GM23338 (cell line): ENCODE results near the gene PPFIBP2. TPM values are rescaled to one million over a fixed set of nuclear protein-coding genes. Genes with fewer than 3 reads are reported as not detected.

ENCODE experiments used
- ATAC-seq: fragments of 200-7000 bp; cut with Tn5 transposase; 3 replicates; pipeline ENCODE4 v1.9.1; 2020
- DNase-seq: peaks from one replicate; pipeline ENCODE4 v3.0.0-alpha.2; 2015; ENCODE audit warnings: low spot score
- H2AFZ ChIP-seq: fragments of 200-600 bp; sonication (generic); 2 replicates; pipeline ENCODE4 v1.8.0; 2016; ENCODE audit warnings: antibody characterized with exemption, mild to moderate bottlenecking, moderate library complexity
- H3F3A ChIP-seq: fragments of 200-600 bp; sonication (generic); replicated peaks from 2 replicates; pipeline ENCODE4 v1.8.0; 2017; ENCODE audit warnings: antibody characterized with exemption, mixed run types, low read depth
- H3K27ac ChIP-seq: fragments of 200-600 bp; sonication (generic); 2 replicates; pipeline ENCODE4 v1.6.1; 2016; ENCODE audit warnings: low read depth
- H3K27me3 ChIP-seq: fragments of 200-600 bp; sonication (generic); 2 replicates; pipeline ENCODE4 v1.8.0; 2016; ENCODE audit warnings: mild to moderate bottlenecking, mixed run types, moderate library complexity; ENCODE audit not compliant: insufficient read depth
- H3K36me3 ChIP-seq: fragments of 200-600 bp; sonication (generic); 2 replicates; pipeline ENCODE4 v1.8.0; 2016; ENCODE audit warnings: mild to moderate bottlenecking; ENCODE audit not compliant: insufficient read depth
- H3K4me1 ChIP-seq: fragments of 200-600 bp; sonication (generic); 2 replicates; pipeline ENCODE4 v1.8.0; 2016; ENCODE audit warnings: mild to moderate bottlenecking, moderate library complexity; ENCODE audit not compliant: insufficient read depth
- H3K4me2 ChIP-seq: fragments of 200-600 bp; sonication (generic); 2 replicates; pipeline ENCODE4 v1.7.1; 2017; ENCODE audit warnings: mixed run types
- H3K4me3 ChIP-seq: fragments of 200-600 bp; sonication (generic); 2 replicates; pipeline ENCODE4 v1.6.1; 2016; ENCODE audit warnings: mixed run types
- H3K79me2 ChIP-seq: fragments of 200-600 bp; sonication (generic); replicated peaks from 2 replicates; pipeline ENCODE4 v1.8.0; 2017; ENCODE audit warnings: mild to moderate bottlenecking; ENCODE audit not compliant: insufficient read depth
- H3K9me2 ChIP-seq: fragments of 200-600 bp; sonication (generic); 2 replicates; pipeline ENCODE4 v1.8.0; 2017; ENCODE audit not compliant: insufficient read depth
- H4K20me1 ChIP-seq: fragments of 200-600 bp; sonication (generic); replicated peaks from 2 replicates; pipeline ENCODE4 v1.8.0; 2017; ENCODE audit warnings: mild to moderate bottlenecking; ENCODE audit not compliant: insufficient read depth
- H3K27ac Mint-ChIP-seq: 2 replicates; pipeline ENCODE4 v1.8.0; 2020; ENCODE audit warnings: inconsistent platforms, mild to moderate bottlenecking, moderate library complexity, mixed read lengths
- H3K27me3 Mint-ChIP-seq: 3 replicates; pipeline ENCODE4 v1.8.0; 2022; ENCODE audit warnings: low read depth, mild to moderate bottlenecking, moderate library complexity, mixed read lengths, inconsistent platforms; ENCODE audit not compliant: insufficient read depth, poor library complexity
- H3K36me3 Mint-ChIP-seq: 3 replicates; pipeline ENCODE4 v1.8.0; 2021; ENCODE audit warnings: low read depth, mild to moderate bottlenecking, inconsistent platforms, moderate library complexity, mixed read lengths
- H3K4me1 Mint-ChIP-seq: 3 replicates; pipeline ENCODE4 v1.8.0; 2020; ENCODE audit warnings: mild to moderate bottlenecking, inconsistent platforms, mixed read lengths
- H3K4me3 Mint-ChIP-seq: 3 replicates; pipeline ENCODE4 v1.8.0; 2021; ENCODE audit warnings: moderate library complexity, mild to moderate bottlenecking, inconsistent platforms, mixed read lengths
- H3K9me3 Mint-ChIP-seq: 3 replicates; pipeline ENCODE4 v1.8.0; 2020; ENCODE audit warnings: moderate library complexity, mild to moderate bottlenecking, inconsistent platforms, mixed read lengths
- JUNB ChIP-seq: IDR thresholded peaks from one replicate; pipeline ENCODE4 v1.6.1; 2016; ENCODE audit warnings: antibody characterized with exemption; ENCODE audit not compliant: unreplicated experiment
- STAT1 ChIP-seq: IDR thresholded peaks from one replicate; pipeline ENCODE4 v1.6.1; 2016; ENCODE audit warnings: antibody characterized with exemption; ENCODE audit not compliant: unreplicated experiment
- ZNF114 ChIP-seq: fragments of 250-450 bp; sonication (Bioruptor Pico); IDR thresholded peaks from 2 replicates; pipeline ENCODE4 v1.5.0; 2020; ENCODE audit warnings: mild to moderate bottlenecking, moderate library complexity
- polyA plus RNA-seq: library from polyadenylated mRNA; unstranded; fragments of >200 nt; fragmentation: Nextera tagmentation; extraction: Ambion mirVana; gene quantifications from 2 replicates; pipeline ENCODE4 v1.2.1, GENCODE V29; 2016
- total RNA-seq: library from RNA; depleted of rRNA; stranded (reverse); fragments of >200 nt; shearing (Covaris generic); gene quantifications from 2 replicates; pipeline ENCODE4 v1.2.3, GENCODE V29; 2014
- TF ChIP-seq, protein P1 (sequence below): IDR thresholded peaks from 2 replicates; pipeline ENCODE4 v1.6.1; 2016; ENCODE audit warnings: antibody characterized with exemption
- TF ChIP-seq, protein P2 (sequence below), 2 experiments: fragments of 200-600 bp in 1 of 2; sonication (generic) in 1 of 2; conservative IDR thresholded peaks; 2 replicates each; pipeline versions ENCODE4 v1.5.1 to v1.6.1; 2016 to 2017; ENCODE audit warnings: antibody characterized with exemption in 2 of 2, low read depth in 2 of 2, mild to moderate bottlenecking in 2 of 2, moderate library complexity in 1 of 2
- TF ChIP-seq, protein P3 (sequence below): IDR thresholded peaks from one replicate; pipeline ENCODE4 v1.6.1; 2018; ENCODE audit warnings: antibody characterized with exemption; ENCODE audit not compliant: unreplicated experiment

PPFIBP2 gene
- total and polyA plus RNA-seq, 2 experiments from 2014 or later, result 7.1 to 14.8 TPM

DNA sequence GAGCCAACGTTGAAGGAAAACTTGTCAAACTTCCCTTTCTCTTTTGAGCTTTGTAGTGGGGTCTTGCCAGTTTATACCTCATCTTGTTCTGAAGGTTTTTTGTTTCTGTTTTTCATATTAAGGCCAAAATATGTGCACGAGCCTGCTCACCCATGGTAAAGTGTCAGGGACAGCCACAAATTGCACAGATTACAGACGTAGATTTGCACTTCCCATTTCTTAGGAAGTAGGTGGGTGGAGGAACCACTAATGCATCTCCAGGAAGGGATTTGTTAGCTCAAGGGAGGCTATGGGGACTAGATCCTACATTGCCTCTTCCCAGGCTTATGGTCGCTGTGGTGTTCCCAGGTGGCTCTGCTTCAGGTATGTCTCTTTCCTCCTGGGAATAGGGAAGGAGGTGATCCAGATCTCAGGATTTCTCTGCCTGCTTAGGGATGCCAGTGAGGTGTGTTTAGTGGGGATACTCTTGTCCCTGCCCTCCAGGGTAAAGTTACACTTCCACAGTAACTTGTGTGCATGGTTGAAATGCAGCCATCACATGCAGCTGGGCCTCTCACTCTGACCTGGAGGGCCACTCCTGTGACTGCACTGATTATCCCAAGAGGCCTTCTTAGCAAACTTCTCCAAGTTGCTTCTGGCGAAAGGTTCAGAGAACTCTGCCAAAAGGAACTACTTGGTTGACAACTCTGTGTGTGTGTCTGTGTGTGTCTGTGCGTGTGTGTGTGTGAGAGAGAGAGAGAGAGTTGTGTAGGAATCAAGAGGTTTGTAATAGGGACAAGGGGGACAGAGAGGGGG, 9.8 kb downstream of the PPFIBP2 start:
- H3K4me1 Mint-ChIP-seq, result no peaks in the 10 kb centered on the region; the same call in 2 of the 3 replicates
- Histone ChIP-seq H3K79me2 (no peaks in the 10 kb centered on the region), H4K20me1 (no peaks in the 10 kb centered on the region; the same call in 1 of the 2 replicates), H3K36me3 (no peaks in the 10 kb centered on the region), H3K4me3 (no peak overlapping the region), H3K27ac (no peak overlapping the region), H3K9me2 (peaks cover 12% of the 10 kb centered on the region; the same call in 1 of the 2 replicates), H3K4me1 (no peaks in the 10 kb centered on the region), H2AFZ (no peak overlapping the region), H3K4me2 (no peak overlapping the region), H3F3A (no peaks in the 10 kb centered on the region), H3K27me3 (no peaks in the 10 kb centered on the region)
- peaks cover 2% of the 10 kb centered on the region for H3K27me3 Mint-ChIP-seq
- H3K4me3 Mint-ChIP-seq, result no peak overlapping the region
- no peaks in the 10 kb centered on the region for H3K36me3 Mint-ChIP-seq
- H3K27ac Mint-ChIP-seq, result no peak overlapping the region
- TF ChIP-seq JUNB, result no peak
- no peak for TF ChIP-seq STAT1
- TF ChIP-seq, protein P1, sequence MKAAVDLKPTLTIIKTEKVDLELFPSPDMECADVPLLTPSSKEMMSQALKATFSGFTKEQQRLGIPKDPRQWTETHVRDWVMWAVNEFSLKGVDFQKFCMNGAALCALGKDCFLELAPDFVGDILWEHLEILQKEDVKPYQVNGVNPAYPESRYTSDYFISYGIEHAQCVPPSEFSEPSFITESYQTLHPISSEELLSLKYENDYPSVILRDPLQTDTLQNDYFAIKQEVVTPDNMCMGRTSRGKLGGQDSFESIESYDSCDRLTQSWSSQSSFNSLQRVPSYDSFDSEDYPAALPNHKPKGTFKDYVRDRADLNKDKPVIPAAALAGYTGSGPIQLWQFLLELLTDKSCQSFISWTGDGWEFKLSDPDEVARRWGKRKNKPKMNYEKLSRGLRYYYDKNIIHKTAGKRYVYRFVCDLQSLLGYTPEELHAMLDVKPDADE, result no peak
- TF ChIP-seq, protein P2, sequence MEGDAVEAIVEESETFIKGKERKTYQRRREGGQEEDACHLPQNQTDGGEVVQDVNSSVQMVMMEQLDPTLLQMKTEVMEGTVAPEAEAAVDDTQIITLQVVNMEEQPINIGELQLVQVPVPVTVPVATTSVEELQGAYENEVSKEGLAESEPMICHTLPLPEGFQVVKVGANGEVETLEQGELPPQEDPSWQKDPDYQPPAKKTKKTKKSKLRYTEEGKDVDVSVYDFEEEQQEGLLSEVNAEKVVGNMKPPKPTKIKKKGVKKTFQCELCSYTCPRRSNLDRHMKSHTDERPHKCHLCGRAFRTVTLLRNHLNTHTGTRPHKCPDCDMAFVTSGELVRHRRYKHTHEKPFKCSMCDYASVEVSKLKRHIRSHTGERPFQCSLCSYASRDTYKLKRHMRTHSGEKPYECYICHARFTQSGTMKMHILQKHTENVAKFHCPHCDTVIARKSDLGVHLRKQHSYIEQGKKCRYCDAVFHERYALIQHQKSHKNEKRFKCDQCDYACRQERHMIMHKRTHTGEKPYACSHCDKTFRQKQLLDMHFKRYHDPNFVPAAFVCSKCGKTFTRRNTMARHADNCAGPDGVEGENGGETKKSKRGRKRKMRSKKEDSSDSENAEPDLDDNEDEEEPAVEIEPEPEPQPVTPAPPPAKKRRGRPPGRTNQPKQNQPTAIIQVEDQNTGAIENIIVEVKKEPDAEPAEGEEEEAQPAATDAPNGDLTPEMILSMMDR (conservative IDR thresholded peaks at IDR 0.05; ENCODE audit: low read depth in 2 of 2), result no peak
- no peak for TF ChIP-seq ZNF114 (CRISPR knock-in tag)
- no peak for DNase-seq
- no peak for ATAC-seq
- peaks cover 3% of the 10 kb centered on the region; the same call in 2 of the 3 replicates for H3K9me3 Mint-ChIP-seq

DNA sequence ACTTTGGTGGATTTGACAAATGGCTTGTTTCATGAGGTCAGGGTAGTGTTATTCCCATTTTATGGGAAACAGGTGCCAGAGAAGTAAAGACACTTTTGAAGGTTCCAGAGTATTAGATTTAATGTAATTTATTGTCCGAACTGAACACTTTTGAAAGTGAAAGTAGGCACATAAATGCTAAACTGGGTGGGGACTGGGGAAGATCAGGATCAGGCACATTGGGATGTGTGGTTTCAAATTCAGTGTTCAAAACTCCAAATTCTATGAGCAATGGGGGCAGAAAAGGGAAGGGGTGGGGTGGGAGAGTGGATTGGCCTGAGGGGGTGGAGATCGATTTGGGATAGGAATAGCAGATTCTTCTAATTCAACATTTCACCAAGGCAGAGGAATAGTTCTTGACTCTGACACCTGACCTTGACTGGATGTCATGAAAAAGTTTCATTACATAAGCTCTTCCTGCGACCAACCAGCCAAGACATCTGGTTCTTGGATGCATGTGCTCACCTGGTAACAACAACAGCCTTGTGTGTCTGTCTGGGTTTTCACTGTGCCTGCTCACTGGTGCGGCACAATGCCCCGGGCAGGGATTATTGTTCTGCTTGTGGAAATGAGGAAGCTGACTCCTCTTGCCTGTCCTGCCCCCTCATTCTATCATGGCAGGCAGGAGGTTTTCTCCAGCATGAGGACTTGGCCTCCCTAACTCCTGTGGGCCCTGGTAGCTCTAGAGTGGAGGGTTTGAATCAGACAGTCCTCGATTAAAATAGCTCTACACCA, 10.8 kb downstream of the PPFIBP2 start:
- Mint-ChIP-seq H3K4me1 (no peaks in the 10 kb centered on the region; the same call in 2 of the 3 replicates), H3K4me3 (no peak overlapping the region), H3K27me3 (peaks cover 2% of the 10 kb centered on the region), H3K9me3 (peaks cover 3% of the 10 kb centered on the region; the same call in 1 of the 3 replicates), H3K36me3 (no peaks in the 10 kb centered on the region), H3K27ac (no peak overlapping the region)
- H3K27ac ChIP-seq, result no peak overlapping the region
- no peaks in the 10 kb centered on the region for H3F3A ChIP-seq
- no peaks in the 10 kb centered on the region for H3K4me1 ChIP-seq
- peaks cover 18% of the 10 kb centered on the region; the same call in 1 of the 2 replicates for H3K9me2 ChIP-seq
- no peaks in the 10 kb centered on the region for H3K79me2 ChIP-seq
- no peak overlapping the region for H3K4me2 ChIP-seq
- H2AFZ ChIP-seq, result no peak overlapping the region
- no peaks in the 10 kb centered on the region for H3K27me3 ChIP-seq
- ATAC-seq (no peak), DNase-seq (no peak)
- no peak overlapping the region for H3K4me3 ChIP-seq
- H3K36me3 ChIP-seq, result no peaks in the 10 kb centered on the region
- no peaks in the 10 kb centered on the region; the same call in 1 of the 2 replicates for H4K20me1 ChIP-seq
- TF ChIP-seq JUNB, result no peak
- TF ChIP-seq, protein P3, sequence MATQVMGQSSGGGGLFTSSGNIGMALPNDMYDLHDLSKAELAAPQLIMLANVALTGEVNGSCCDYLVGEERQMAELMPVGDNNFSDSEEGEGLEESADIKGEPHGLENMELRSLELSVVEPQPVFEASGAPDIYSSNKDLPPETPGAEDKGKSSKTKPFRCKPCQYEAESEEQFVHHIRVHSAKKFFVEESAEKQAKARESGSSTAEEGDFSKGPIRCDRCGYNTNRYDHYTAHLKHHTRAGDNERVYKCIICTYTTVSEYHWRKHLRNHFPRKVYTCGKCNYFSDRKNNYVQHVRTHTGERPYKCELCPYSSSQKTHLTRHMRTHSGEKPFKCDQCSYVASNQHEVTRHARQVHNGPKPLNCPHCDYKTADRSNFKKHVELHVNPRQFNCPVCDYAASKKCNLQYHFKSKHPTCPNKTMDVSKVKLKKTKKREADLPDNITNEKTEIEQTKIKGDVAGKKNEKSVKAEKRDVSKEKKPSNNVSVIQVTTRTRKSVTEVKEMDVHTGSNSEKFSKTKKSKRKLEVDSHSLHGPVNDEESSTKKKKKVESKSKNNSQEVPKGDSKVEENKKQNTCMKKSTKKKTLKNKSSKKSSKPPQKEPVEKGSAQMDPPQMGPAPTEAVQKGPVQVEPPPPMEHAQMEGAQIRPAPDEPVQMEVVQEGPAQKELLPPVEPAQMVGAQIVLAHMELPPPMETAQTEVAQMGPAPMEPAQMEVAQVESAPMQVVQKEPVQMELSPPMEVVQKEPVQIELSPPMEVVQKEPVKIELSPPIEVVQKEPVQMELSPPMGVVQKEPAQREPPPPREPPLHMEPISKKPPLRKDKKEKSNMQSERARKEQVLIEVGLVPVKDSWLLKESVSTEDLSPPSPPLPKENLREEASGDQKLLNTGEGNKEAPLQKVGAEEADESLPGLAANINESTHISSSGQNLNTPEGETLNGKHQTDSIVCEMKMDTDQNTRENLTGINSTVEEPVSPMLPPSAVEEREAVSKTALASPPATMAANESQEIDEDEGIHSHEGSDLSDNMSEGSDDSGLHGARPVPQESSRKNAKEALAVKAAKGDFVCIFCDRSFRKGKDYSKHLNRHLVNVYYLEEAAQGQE, result no peak
- TF ChIP-seq, protein P1, result no peak
